A673 (cell line): ENCODE measurements around the gene GPX8.

Source experiments
- CTCF ChIP-seq: fragments of 300-800, 200-600 bp; sonication (generic); conservative IDR thresholded peaks from 2 replicates; pipeline ENCODE4 v1.5.1; 2017; ENCODE audit warnings: low read depth, mild to moderate bottlenecking, antibody characterized with exemption, low read length, moderate library complexity, mixed read lengths
- EZH2 ChIP-seq: fragments of 200-600 bp; sonication (generic); IDR thresholded peaks from 2 replicates; pipeline ENCODE4 v1.6.1; 2017; ENCODE audit warnings: borderline replicate concordance, low read depth, mild to moderate bottlenecking, mixed read lengths, antibody characterized with exemption, low read length; ENCODE audit not compliant: poor library complexity, severe bottlenecking

DNA sequence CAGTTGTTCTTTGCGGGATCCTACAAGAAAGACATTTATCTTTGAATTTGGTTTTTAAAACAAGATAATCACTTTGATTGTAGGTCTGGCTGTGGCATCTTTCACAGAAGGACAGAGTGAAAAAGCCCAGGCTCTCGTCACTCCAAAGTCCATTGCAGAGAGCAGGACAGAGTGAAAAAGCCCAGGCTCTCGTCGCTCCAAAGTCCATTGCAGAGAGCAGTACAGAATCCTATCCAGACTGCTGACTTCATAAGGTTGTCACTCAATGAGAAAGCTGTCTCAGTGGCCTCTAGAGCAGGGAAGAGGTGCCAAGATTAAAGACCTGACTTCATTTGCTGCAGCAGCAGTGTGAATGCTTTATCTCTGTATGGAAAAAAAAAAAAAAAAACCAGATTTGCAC lies 16.3 kb upstream of the GPX8 start:
- no peak for TF ChIP-seq CTCF
- no peak for TF ChIP-seq EZH2
